Mucosa of rectum (tissue), 2 donors: Measurements from ENCODE around the gene B3GAT1.

Source experiments
- H3K27ac ChIP-seq, 2 donors: one replicate each; pipeline ENCODE4 v1.7.0; 2013; ENCODE audit warnings: inconsistent platforms in 2 of 2, low read depth in 2 of 2, low read length in 2 of 2
- H3K27me3 ChIP-seq, 2 donors: one replicate each; pipeline ENCODE4 v1.7.0; 2013; ENCODE audit warnings: low read length in 2 of 2; ENCODE audit not compliant: control insufficient read depth in 2 of 2, insufficient read depth in 2 of 2
- H3K36me3 ChIP-seq, 2 donors: one replicate each; pipeline ENCODE4 v1.7.0; 2013; ENCODE audit warnings: low read length in 2 of 2; ENCODE audit not compliant: control insufficient read depth in 2 of 2, insufficient read depth in 2 of 2
- H3K4me1 ChIP-seq, 2 donors: one replicate each; pipeline ENCODE4 v1.7.0; 2013; ENCODE audit warnings: low read length in 2 of 2, mild to moderate bottlenecking in 1 of 2; ENCODE audit not compliant: control insufficient read depth in 2 of 2, insufficient read depth in 2 of 2
- H3K4me3 ChIP-seq, 2 donors: one replicate each; pipeline ENCODE4 v1.7.0; 2013; ENCODE audit warnings: low read length in 2 of 2
- H3K9ac ChIP-seq, 2 donors: one replicate each; pipeline ENCODE4 v1.7.0; 2013; ENCODE audit warnings: low read length in 2 of 2, low read depth in 1 of 2, mild to moderate bottlenecking in 1 of 2
- H3K9me3 ChIP-seq, 2 donors: one replicate each; pipeline ENCODE4 v1.7.0; 2013; ENCODE audit warnings: low read length in 2 of 2; ENCODE audit not compliant: control insufficient read depth in 2 of 2
- donor health status: healthy.
- donor health status: Normal muscosa, but diverticular disease.

B3GAT1 gene

GRCh38 chr11:134410766-134411165 is 1.3 kb downstream of the B3GAT1 start:
- H3K27me3 ChIP-seq, result peaks cover 33 to 45% of the 10 kb centered on the region in 2 donors
- H3K27ac ChIP-seq, result no peak overlapping the region
- no peak overlapping the region for H3K4me3 ChIP-seq
- no peak overlapping the region for H3K9ac ChIP-seq
- no peaks in the 10 kb centered on the region for H3K9me3 ChIP-seq
- peaks cover 0 to 4% of the 10 kb centered on the region in 2 donors for H3K4me1 ChIP-seq
- H3K36me3 ChIP-seq, result no peaks in the 10 kb centered on the region

- H3K4me3 ChIP-seq, result no peak overlapping the region
- peaks cover 35 to 40% of the 10 kb centered on the region in 2 donors for H3K27me3 ChIP-seq
- no peaks in the 10 kb centered on the region for H3K36me3 ChIP-seq
- H3K9ac ChIP-seq, result no peak overlapping the region
- peaks cover 0 to 4% of the 10 kb centered on the region in 2 donors for H3K4me1 ChIP-seq
- H3K9me3 ChIP-seq, result no peaks in the 10 kb centered on the region
- H3K27ac ChIP-seq, result no peak overlapping the region
These were observed 2.3 kb downstream of the B3GAT1 start for GRCh38 chr11:134409552-134410429.

- peaks cover 21 to 27% of the 10 kb centered on the region in 2 donors for H3K27me3 ChIP-seq
- H3K4me3 ChIP-seq, result no peak overlapping the region
- no peak overlapping the region for H3K9ac ChIP-seq
These were observed 4.1 kb downstream of the B3GAT1 start for GRCh38 chr11:134407923-134408322.

GRCh38 chr11:134407321-134407828 is 4.7 kb downstream of the B3GAT1 start:
- Histone ChIP-seq H3K27ac (no peak overlapping the region), H3K9me3 (no peaks in the 10 kb centered on the region), H3K27me3 (peaks cover 20 to 26% of the 10 kb centered on the region in 2 donors), H3K9ac (no peak overlapping the region), H3K4me1 (peaks cover 0 to 4% of the 10 kb centered on the region in 2 donors), H3K4me3 (no peak overlapping the region), H3K36me3 (no peaks in the 10 kb centered on the region)

More at GRCh38 chr11:134407923-134408322, 4.1 kb downstream of the B3GAT1 start:
- H3K27ac ChIP-seq, result no peak overlapping the region
- H3K4me1 ChIP-seq, result peaks cover 0 to 4% of the 10 kb centered on the region in 2 donors
- H3K9me3 ChIP-seq, result no peaks in the 10 kb centered on the region
- H3K36me3 ChIP-seq, result no peaks in the 10 kb centered on the region

GRCh38 chr11:134406264-134407185 is 5.5 kb downstream of the B3GAT1 start:
- H3K9ac ChIP-seq, result no peak overlapping the region
- peaks cover 0 to 3% of the 10 kb centered on the region in 2 donors for H3K4me1 ChIP-seq
- peaks cover 20 to 26% of the 10 kb centered on the region in 2 donors for H3K27me3 ChIP-seq
- no peak overlapping the region for H3K4me3 ChIP-seq
- no peaks in the 10 kb centered on the region for H3K9me3 ChIP-seq
- H3K36me3 ChIP-seq, result no peaks in the 10 kb centered on the region
- H3K27ac ChIP-seq, result no peak overlapping the region

GRCh38 chr11:134405841-134406240 is 6.2 kb downstream of the B3GAT1 start:
- H3K4me3 ChIP-seq, result no peak overlapping the region
- no peaks in the 10 kb centered on the region for H3K4me1 ChIP-seq
- H3K27ac ChIP-seq, result no peak overlapping the region
- no peaks in the 10 kb centered on the region for H3K9me3 ChIP-seq
- H3K36me3 ChIP-seq, result no peaks in the 10 kb centered on the region
- no peak overlapping the region for H3K9ac ChIP-seq
- H3K27me3 ChIP-seq, result peaks cover 15 to 21% of the 10 kb centered on the region in 2 donors

- Histone ChIP-seq H3K36me3 (no peaks in the 10 kb centered on the region), H3K4me1 (no peaks in the 10 kb centered on the region), H3K27me3 (peaks cover 11 to 17% of the 10 kb centered on the region in 2 donors), H3K4me3 (no peak overlapping the region), H3K27ac (no peak overlapping the region), H3K9me3 (no peaks in the 10 kb centered on the region), H3K9ac (no peak overlapping the region)
These were observed 6.6 kb downstream of the B3GAT1 start for GRCh38 chr11:134405436-134405835.

- Histone ChIP-seq H3K4me1 (no peaks in the 10 kb centered on the region), H3K9ac (no peak overlapping the region), H3K27ac (no peak overlapping the region), H3K27me3 (peaks cover 5 to 10% of the 10 kb centered on the region in 2 donors), H3K9me3 (no peaks in the 10 kb centered on the region), H3K4me3 (no peak overlapping the region), H3K36me3 (no peaks in the 10 kb centered on the region)
These were observed 7.3 kb downstream of the B3GAT1 start for GRCh38 chr11:134404575-134405341.

- Histone ChIP-seq H3K27ac (no peak overlapping the region), H3K9me3 (no peaks in the 10 kb centered on the region), H3K36me3 (no peaks in the 10 kb centered on the region), H3K27me3 (peaks cover 0 to 2% of the 10 kb centered on the region in 2 donors), H3K9ac (no peak overlapping the region), H3K4me3 (no peak overlapping the region), H3K4me1 (no peaks in the 10 kb centered on the region)
These were observed 9.1 kb downstream of the B3GAT1 start for GRCh38 chr11:134402910-134403309.
